ENCODE results near the gene UNG.
A peak's percentile ranks its signal among the peaks of the same experiment; 100 is the strongest.

The UNG gene

GRCh38 chr12:109105176-109105575, 7.8 kb downstream of the UNG start:
- WGBS (ENCODE audit: insufficient coverage, insufficient read length): no CpG with 5 or more reads among the region's 5 CpGs
- no peak for DNase-seq (ENCODE audit: low read depth, low spot score)
- Histone ChIP-seq H3K27me3 (ENCODE audit: control insufficient read depth, insufficient read depth, low read length) (no peaks in the 10 kb centered on the region), H3K4me1 (ENCODE audit: control insufficient read depth, insufficient read depth, low read length) (no peaks in the 10 kb centered on the region), H3K36me3 (ENCODE audit: control insufficient read depth, insufficient read depth, low read length) (peaks cover 33% of the 10 kb centered on the region), H3K4me3 (ENCODE audit: low read length) (no peak overlapping the region), H3K27ac (ENCODE audit: low read length) (no peak overlapping the region), H3K9me3 (ENCODE audit: control insufficient read depth, insufficient read depth, low read length) (no peaks in the 10 kb centered on the region)

- WGBS (ENCODE audit: insufficient coverage, insufficient read length): no CpG with 5 or more reads among the region's 6 CpGs
These were observed 12.5 kb downstream of the UNG start for GRCh38 chr12:109109746-109110350.

GRCh38 chr12:109110988-109111495, 13.6 kb downstream of the UNG start:
- Histone ChIP-seq H3K9me3 (ENCODE audit: control insufficient read depth, insufficient read depth, low read length) (no peaks in the 10 kb centered on the region), H3K27ac (ENCODE audit: low read length) (no peak overlapping the region), H3K27me3 (ENCODE audit: control insufficient read depth, insufficient read depth, low read length) (no peaks in the 10 kb centered on the region), H3K4me1 (ENCODE audit: control insufficient read depth, insufficient read depth, low read length) (peaks cover 3% of the 10 kb centered on the region; the same call in 1 of the 2 replicates), H3K36me3 (ENCODE audit: control insufficient read depth, insufficient read depth, low read length) (peaks cover 10% of the 10 kb centered on the region; the same call in 1 of the 2 replicates), H3K4me3 (ENCODE audit: low read length) (peak overlapping the region; percentile 51; the same call in 1 of the 2 replicates)
- peak; percentile 61 for DNase-seq (ENCODE audit: low read depth, low spot score)
- no CpG with 5 or more reads among the region's 28 CpGs for WGBS (ENCODE audit: insufficient coverage, insufficient read length)

More at GRCh38 chr12:109109746-109110350, 12.5 kb downstream of the UNG start:
- Histone ChIP-seq H3K4me1 (ENCODE audit: control insufficient read depth, insufficient read depth, low read length) (0 out of 2 replicates have a peak, but pooled peaks cover 2% of the 10 kb centered on the region), H3K36me3 (ENCODE audit: control insufficient read depth, insufficient read depth, low read length) (peaks cover 21% of the 10 kb centered on the region; the same call in 1 of the 2 replicates), H3K27me3 (ENCODE audit: control insufficient read depth, insufficient read depth, low read length) (no peaks in the 10 kb centered on the region), H3K4me3 (ENCODE audit: low read length) (no peak overlapping the region), H3K9me3 (ENCODE audit: control insufficient read depth, insufficient read depth, low read length) (no peaks in the 10 kb centered on the region), H3K27ac (ENCODE audit: low read length) (no peak overlapping the region)
- DNase-seq (ENCODE audit: low read depth, low spot score): no peak

GRCh38 chr12:109112720-109113465, 15.5 kb downstream of the UNG start:
- Histone ChIP-seq H3K9me3 (ENCODE audit: control insufficient read depth, insufficient read depth, low read length) (no peaks in the 10 kb centered on the region), H3K27ac (ENCODE audit: low read length) (no peak overlapping the region), H3K4me3 (ENCODE audit: low read length) (no peak overlapping the region), H3K4me1 (ENCODE audit: control insufficient read depth, insufficient read depth, low read length) (peaks cover 3% of the 10 kb centered on the region; the same call in 1 of the 2 replicates), H3K36me3 (ENCODE audit: control insufficient read depth, insufficient read depth, low read length) (peaks cover 4% of the 10 kb centered on the region; the same call in 1 of the 2 replicates), H3K27me3 (ENCODE audit: control insufficient read depth, insufficient read depth, low read length) (no peaks in the 10 kb centered on the region)
- no CpG with 5 or more reads among the region's 11 CpGs for WGBS (ENCODE audit: insufficient coverage, insufficient read length)
- no peak for DNase-seq (ENCODE audit: low read depth, low spot score)

- H3K36me3 ChIP-seq (ENCODE audit: control insufficient read depth, insufficient read depth, low read length): peaks cover 4% of the 10 kb centered on the region; the same call in 1 of the 2 replicates
- no peaks in the 10 kb centered on the region for H3K9me3 ChIP-seq (ENCODE audit: control insufficient read depth, insufficient read depth, low read length)
- no CpG with 5 or more reads among the region's 5 CpGs for WGBS (ENCODE audit: insufficient coverage, insufficient read length)
- no peaks in the 10 kb centered on the region for H3K27me3 ChIP-seq (ENCODE audit: control insufficient read depth, insufficient read depth, low read length)
- DNase-seq (ENCODE audit: low read depth, low spot score): no peak
- H3K27ac ChIP-seq (ENCODE audit: low read length): no peak overlapping the region
- H3K4me1 ChIP-seq (ENCODE audit: control insufficient read depth, insufficient read depth, low read length): peaks cover 3% of the 10 kb centered on the region; the same call in 1 of the 2 replicates
- no peak overlapping the region for H3K4me3 ChIP-seq (ENCODE audit: low read length)
These were observed 16.4 kb downstream of the UNG start for GRCh38 chr12:109113661-109114321.

- peaks cover 3% of the 10 kb centered on the region; the same call in 1 of the 2 replicates for H3K4me1 ChIP-seq (ENCODE audit: control insufficient read depth, insufficient read depth, low read length)
- no peak overlapping the region for H3K27ac ChIP-seq (ENCODE audit: low read length)
- no peak overlapping the region for H3K4me3 ChIP-seq (ENCODE audit: low read length)
- H3K36me3 ChIP-seq (ENCODE audit: control insufficient read depth, insufficient read depth, low read length): peaks cover 4% of the 10 kb centered on the region; the same call in 1 of the 2 replicates
- H3K9me3 ChIP-seq (ENCODE audit: control insufficient read depth, insufficient read depth, low read length): no peaks in the 10 kb centered on the region
- no peaks in the 10 kb centered on the region for H3K27me3 ChIP-seq (ENCODE audit: control insufficient read depth, insufficient read depth, low read length)
- DNase-seq (ENCODE audit: low read depth, low spot score): no peak
- WGBS (ENCODE audit: insufficient coverage, insufficient read length): no CpG with 5 or more reads among the region's 2 CpGs
These were observed 17.2 kb downstream of the UNG start for GRCh38 chr12:109114644-109115043.

- Histone ChIP-seq H3K4me1 (ENCODE audit: control insufficient read depth, insufficient read depth, low read length) (peaks cover 3% of the 10 kb centered on the region; the same call in 1 of the 2 replicates), H3K27ac (ENCODE audit: low read length) (no peak overlapping the region), H3K27me3 (ENCODE audit: control insufficient read depth, insufficient read depth, low read length) (no peaks in the 10 kb centered on the region), H3K36me3 (ENCODE audit: control insufficient read depth, insufficient read depth, low read length) (no peaks in the 10 kb centered on the region), H3K9me3 (ENCODE audit: control insufficient read depth, insufficient read depth, low read length) (no peaks in the 10 kb centered on the region), H3K4me3 (ENCODE audit: low read length) (no peak overlapping the region)
- no CpG with 5 or more reads among the region's 3 CpGs for WGBS (ENCODE audit: insufficient coverage, insufficient read length)
- no peak for DNase-seq (ENCODE audit: low read depth, low spot score)
These were observed 18.0 kb downstream of the UNG start for GRCh38 chr12:109115404-109115757.

GRCh38 chr12:109115758-109116610, 18.6 kb downstream of the UNG start, which contains the start of gene ACACB:
TSS of gene ACACB (plus strand) at chr12:109116587. CDS start at chr12:109139406, 22,819 bp downstream.
- WGBS (ENCODE audit: insufficient coverage, insufficient read length): no CpG with 5 or more reads among the region's 14 CpGs
- no peak for DNase-seq (ENCODE audit: low read depth, low spot score)
- Histone ChIP-seq H3K4me1 (ENCODE audit: control insufficient read depth, insufficient read depth, low read length) (peaks cover 3% of the 10 kb centered on the region; the same call in 1 of the 2 replicates), H3K36me3 (ENCODE audit: control insufficient read depth, insufficient read depth, low read length) (no peaks in the 10 kb centered on the region), H3K4me3 (ENCODE audit: low read length) (no peak within 1 kb of the TSS), H3K27me3 (ENCODE audit: control insufficient read depth, insufficient read depth, low read length) (no peaks in the 10 kb centered on the region), H3K9me3 (ENCODE audit: control insufficient read depth, insufficient read depth, low read length) (no peaks in the 10 kb centered on the region), H3K27ac (ENCODE audit: low read length) (no peak within 1 kb of the TSS)

- no CpG with 5 or more reads among the region's 12 CpGs for WGBS (ENCODE audit: insufficient coverage, insufficient read length)
- H3K4me3 ChIP-seq (ENCODE audit: low read length): no peak overlapping the region
These were observed 19.2 kb downstream of the UNG start for GRCh38 chr12:109116611-109116949.

More at GRCh38 chr12:109116611-109116949, 19.2 kb downstream of the UNG start:
- Histone ChIP-seq H3K4me1 (ENCODE audit: control insufficient read depth, insufficient read depth, low read length) (peaks cover 3% of the 10 kb centered on the region; the same call in 1 of the 2 replicates), H3K36me3 (ENCODE audit: control insufficient read depth, insufficient read depth, low read length) (no peaks in the 10 kb centered on the region), H3K27ac (ENCODE audit: low read length) (no peak overlapping the region), H3K9me3 (ENCODE audit: control insufficient read depth, insufficient read depth, low read length) (no peaks in the 10 kb centered on the region), H3K27me3 (ENCODE audit: control insufficient read depth, insufficient read depth, low read length) (no peaks in the 10 kb centered on the region)
- no peak for DNase-seq (ENCODE audit: low read depth, low spot score)
